GM18526 (cell line): ENCODE measurements around the gene MCM5.

Source experiments
- POLR2A ChIP-seq: IDR thresholded peaks from 3 replicates; pipeline ENCODE4 v1.6.1; 2011; ENCODE audit not compliant: insufficient read length; ENCODE audit errors: extremely low read depth

Gene MCM5

GRCh38 chr22:35449829-35450689 is 50.1 kb downstream of the MCM5 start:
- TF ChIP-seq POLR2A: no peak

GRCh38 chr22:35450824-35451569 is 51.1 kb downstream of the MCM5 start:
- TF ChIP-seq POLR2A: no peak

- no peak for TF ChIP-seq POLR2A
Measured at GRCh38 chr22:35451592-35451991, 51.7 kb downstream of the MCM5 start.

GRCh38 chr22:35452351-35452781 is 52.4 kb downstream of the MCM5 start:
- TF ChIP-seq POLR2A: no peak

GRCh38 chr22:35452810-35453743 is 53.1 kb downstream of the MCM5 start:
- no peak for TF ChIP-seq POLR2A

GRCh38 chr22:35454416-35455054 is 54.6 kb downstream of the MCM5 start:
- TF ChIP-seq POLR2A: no peak

- no peak for TF ChIP-seq POLR2A
Measured at GRCh38 chr22:35455529-35455928, 55.6 kb downstream of the MCM5 start.

GRCh38 chr22:35456757-35457156 is 56.8 kb downstream of the MCM5 start:
- TF ChIP-seq POLR2A: no peak

GRCh38 chr22:35457729-35458546 is 58.0 kb downstream of the MCM5 start:
- TF ChIP-seq POLR2A: no peak

GRCh38 chr22:35458547-35459422 is 58.8 kb downstream of the MCM5 start:
- no peak for TF ChIP-seq POLR2A

GRCh38 chr22:35459423-35459894 is 59.5 kb downstream of the MCM5 start:
- TF ChIP-seq POLR2A: no peak

- TF ChIP-seq POLR2A: no peak
Measured at GRCh38 chr22:35460688-35461087, 60.7 kb downstream of the MCM5 start.
